HL-60 (cell line): ENCODE data around the gene PDHX.

Experiments used
- DNase-seq, 2 experiments: peaks; one replicate each; pipeline ENCODE4 v3.0.0-alpha.2; 2010 to 2020; ENCODE audit warnings: low read depth in 1 of 2, low spot score in 1 of 2
- H3K27ac ChIP-seq: fragments of 250-450 bp; sonication (Bioruptor Pico); replicated peaks from 2 replicates; pipeline ENCODE4 v1.5.1; 2020; ENCODE audit warnings: mild to moderate bottlenecking, moderate library complexity
- H3K27me3 ChIP-seq: fragments of 250-450 bp; sonication (Bioruptor Pico); 2 replicates; pipeline ENCODE4 v1.5.1; 2021; ENCODE audit warnings: mild to moderate bottlenecking, moderate library complexity; ENCODE audit not compliant: insufficient read depth, poor library complexity, severe bottlenecking
- H3K4me3 ChIP-seq: replicated peaks from 2 replicates; pipeline ENCODE4 v1.5.1; 2011; ENCODE audit warnings: mild to moderate bottlenecking, control low read depth, low read length; ENCODE audit not compliant: insufficient read depth
- GABPA ChIP-seq: IDR thresholded peaks from 2 replicates; pipeline ENCODE4 v1.6.1; 2012; ENCODE audit warnings: low read depth
- POLR2AphosphoS5 ChIP-seq: IDR thresholded peaks from 2 replicates; pipeline ENCODE4 v1.6.1; 2012; ENCODE audit warnings: low read depth
- SPI1 ChIP-seq: IDR thresholded peaks from 2 replicates; pipeline ENCODE4 v1.6.1; 2012; ENCODE audit warnings: low read depth, mild to moderate bottlenecking, borderline replicate concordance
- TF ChIP-seq, protein P1 (sequence below): IDR thresholded peaks from one replicate; pipeline ENCODE4 v1.5.1; 2011; ENCODE audit warnings: low read length, control low read depth, inconsistent platforms; ENCODE audit not compliant: insufficient read depth
- TF ChIP-seq, protein P2 (sequence below): IDR thresholded peaks from 2 replicates; pipeline ENCODE4 v1.6.1; 2012; ENCODE audit warnings: low read depth; ENCODE audit not compliant: insufficient replicate concordance

Gene PDHX

DNA sequence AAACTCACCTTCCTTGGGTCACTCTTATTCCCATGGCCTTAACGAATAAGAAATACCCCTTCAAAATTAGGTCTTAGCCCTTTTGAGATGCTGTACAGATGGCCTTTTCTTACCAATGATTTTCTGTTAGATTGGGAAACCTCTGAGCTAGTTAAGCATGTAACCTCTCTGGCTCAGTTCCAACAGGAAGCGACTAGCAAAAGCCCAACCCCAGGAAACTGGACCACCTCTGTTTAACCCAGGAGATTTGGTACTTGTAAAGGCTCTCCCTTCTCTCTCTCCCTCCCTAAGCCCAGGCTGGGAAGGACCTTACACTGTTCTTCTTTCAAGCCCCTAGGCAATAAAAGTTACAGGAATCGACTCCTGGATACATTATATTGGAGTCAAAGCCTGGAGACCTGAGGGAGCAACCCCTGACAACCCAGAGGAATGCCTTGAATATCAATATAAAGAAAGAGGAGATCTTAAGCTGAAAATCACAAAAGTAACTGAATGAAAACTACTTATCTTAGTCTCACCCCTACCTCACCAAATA, 11.9 kb upstream of the PDHX start:
- DNase-seq = peak; percentile 50 to 71
- no peaks in the 10 kb centered on the region for H3K27me3 ChIP-seq
- H3K27ac ChIP-seq = peak overlapping the region; percentile 26
- TF ChIP-seq SPI1 (no peak), POLR2AphosphoS5 (no peak), GABPA (no peak)
- TF ChIP-seq, protein P1, sequence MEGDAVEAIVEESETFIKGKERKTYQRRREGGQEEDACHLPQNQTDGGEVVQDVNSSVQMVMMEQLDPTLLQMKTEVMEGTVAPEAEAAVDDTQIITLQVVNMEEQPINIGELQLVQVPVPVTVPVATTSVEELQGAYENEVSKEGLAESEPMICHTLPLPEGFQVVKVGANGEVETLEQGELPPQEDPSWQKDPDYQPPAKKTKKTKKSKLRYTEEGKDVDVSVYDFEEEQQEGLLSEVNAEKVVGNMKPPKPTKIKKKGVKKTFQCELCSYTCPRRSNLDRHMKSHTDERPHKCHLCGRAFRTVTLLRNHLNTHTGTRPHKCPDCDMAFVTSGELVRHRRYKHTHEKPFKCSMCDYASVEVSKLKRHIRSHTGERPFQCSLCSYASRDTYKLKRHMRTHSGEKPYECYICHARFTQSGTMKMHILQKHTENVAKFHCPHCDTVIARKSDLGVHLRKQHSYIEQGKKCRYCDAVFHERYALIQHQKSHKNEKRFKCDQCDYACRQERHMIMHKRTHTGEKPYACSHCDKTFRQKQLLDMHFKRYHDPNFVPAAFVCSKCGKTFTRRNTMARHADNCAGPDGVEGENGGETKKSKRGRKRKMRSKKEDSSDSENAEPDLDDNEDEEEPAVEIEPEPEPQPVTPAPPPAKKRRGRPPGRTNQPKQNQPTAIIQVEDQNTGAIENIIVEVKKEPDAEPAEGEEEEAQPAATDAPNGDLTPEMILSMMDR = no peak
- TF ChIP-seq, protein P2, sequence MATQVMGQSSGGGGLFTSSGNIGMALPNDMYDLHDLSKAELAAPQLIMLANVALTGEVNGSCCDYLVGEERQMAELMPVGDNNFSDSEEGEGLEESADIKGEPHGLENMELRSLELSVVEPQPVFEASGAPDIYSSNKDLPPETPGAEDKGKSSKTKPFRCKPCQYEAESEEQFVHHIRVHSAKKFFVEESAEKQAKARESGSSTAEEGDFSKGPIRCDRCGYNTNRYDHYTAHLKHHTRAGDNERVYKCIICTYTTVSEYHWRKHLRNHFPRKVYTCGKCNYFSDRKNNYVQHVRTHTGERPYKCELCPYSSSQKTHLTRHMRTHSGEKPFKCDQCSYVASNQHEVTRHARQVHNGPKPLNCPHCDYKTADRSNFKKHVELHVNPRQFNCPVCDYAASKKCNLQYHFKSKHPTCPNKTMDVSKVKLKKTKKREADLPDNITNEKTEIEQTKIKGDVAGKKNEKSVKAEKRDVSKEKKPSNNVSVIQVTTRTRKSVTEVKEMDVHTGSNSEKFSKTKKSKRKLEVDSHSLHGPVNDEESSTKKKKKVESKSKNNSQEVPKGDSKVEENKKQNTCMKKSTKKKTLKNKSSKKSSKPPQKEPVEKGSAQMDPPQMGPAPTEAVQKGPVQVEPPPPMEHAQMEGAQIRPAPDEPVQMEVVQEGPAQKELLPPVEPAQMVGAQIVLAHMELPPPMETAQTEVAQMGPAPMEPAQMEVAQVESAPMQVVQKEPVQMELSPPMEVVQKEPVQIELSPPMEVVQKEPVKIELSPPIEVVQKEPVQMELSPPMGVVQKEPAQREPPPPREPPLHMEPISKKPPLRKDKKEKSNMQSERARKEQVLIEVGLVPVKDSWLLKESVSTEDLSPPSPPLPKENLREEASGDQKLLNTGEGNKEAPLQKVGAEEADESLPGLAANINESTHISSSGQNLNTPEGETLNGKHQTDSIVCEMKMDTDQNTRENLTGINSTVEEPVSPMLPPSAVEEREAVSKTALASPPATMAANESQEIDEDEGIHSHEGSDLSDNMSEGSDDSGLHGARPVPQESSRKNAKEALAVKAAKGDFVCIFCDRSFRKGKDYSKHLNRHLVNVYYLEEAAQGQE = no peak
- no peak overlapping the region for H3K4me3 ChIP-seq

DNA sequence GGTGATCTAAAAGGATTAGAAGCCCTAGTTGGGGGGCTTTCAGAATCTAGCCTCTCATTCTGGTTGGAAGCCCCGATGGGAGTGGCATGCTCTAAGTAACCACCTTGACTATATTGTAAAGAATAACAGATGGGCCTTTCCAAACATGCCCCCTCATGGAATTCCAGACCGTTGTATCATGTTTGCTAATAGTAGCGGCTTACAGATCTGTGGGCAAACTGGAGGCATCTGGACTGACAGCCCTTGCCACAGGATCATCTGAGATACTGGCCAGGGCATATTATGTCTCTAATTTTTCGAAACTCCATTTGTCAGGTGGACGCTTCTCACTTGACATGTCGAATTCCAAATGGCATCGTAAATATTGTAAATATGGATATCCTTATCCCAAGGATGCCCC, 10.8 kb upstream of the PDHX start:
- Histone ChIP-seq H3K4me3 (no peak overlapping the region), H3K27me3 (no peaks in the 10 kb centered on the region), H3K27ac (no peak overlapping the region)
- no peak for DNase-seq
- TF ChIP-seq, protein P2 = no peak
- TF ChIP-seq POLR2AphosphoS5 (no peak), SPI1 (no peak), GABPA (no peak)
- TF ChIP-seq, protein P1 = no peak

DNA sequence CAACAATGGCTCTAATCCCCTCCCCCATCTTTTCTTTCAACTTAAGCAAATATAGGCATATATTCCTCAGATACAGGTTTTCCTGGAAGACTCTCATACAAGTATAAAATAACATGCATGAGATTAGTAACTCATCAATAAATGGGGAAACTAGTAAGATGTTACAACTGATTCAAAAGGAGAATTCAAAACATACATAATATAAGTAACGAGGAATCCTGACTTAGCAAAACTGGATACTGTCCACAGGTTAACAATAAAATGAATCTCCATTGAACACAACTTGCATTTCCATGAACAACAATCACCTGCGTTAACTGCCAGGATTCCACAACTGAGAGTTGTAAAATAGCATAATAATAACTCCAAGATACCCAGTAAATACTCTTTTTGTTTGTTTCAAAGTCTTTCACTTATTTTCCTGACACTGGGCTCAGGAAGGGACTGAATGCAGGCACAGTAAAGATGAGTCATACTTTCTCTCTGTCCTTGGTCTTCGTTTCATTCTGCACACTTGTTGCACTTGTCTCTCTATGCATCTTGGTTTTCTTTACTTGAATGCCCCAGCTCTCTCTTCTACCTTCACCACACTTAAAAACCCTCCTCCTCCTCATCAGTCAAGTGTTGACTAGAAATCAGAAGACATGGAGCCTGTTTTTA, 8.4 kb upstream of the PDHX start:
- Histone ChIP-seq H3K27me3 (no peaks in the 10 kb centered on the region), H3K27ac (no peak overlapping the region), H3K4me3 (no peak overlapping the region)
- TF ChIP-seq, protein P1 = no peak
- TF ChIP-seq, protein P2 = no peak
- TF ChIP-seq GABPA (no peak), POLR2AphosphoS5 (no peak), SPI1 (no peak)
- DNase-seq = no peak
